NCI-H446 (cell line): ENCODE measurements around the gene SBDS.
A peak's percentile ranks its signal among the peaks of the same experiment; 100 is the strongest.
"Not testable (repeated sequence)": the region's sequence is repeated elsewhere in the genome, so short reads cannot be mapped to it uniquely, and the experiment has no call there.

Experiments
- DNase-seq, 2 experiments: peaks; one replicate each; lab custom pipeline; 2025; lab: John Stamatoyannopoulos, UW

SBDS gene

DNA sequence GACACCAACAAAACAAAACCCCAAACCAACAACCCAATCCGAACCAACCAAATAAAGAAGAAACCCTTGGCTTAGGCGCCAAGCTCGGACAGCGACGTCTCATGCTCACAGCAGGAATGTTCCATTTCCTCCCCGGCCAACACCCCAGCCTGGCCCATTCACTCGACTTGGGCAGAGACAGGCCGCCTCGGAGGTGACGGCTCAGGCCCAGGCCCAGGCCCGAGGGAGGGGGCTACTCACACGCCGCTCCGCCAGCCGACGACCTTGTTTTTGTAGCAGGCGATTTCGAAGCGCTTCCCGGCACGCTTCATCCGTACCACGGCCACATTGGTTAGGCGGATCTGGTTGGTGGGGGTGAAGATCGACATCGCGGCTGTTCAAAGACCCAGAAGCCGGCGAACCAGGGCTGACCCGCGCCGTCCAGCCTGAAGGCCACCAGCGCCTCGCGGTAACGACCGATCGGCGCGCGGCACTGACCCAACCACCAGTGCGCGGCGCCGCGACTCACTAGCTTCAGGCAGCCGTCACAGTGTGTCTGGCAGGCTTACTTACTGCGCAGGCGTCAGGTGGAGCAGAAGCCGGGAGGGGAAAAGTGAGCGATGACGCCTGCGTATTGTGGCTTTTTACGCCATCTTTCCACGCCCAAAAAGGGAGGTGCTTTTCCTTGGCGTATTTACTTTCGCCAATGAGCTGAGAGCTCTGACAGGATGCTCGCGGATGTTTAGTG lies at the start of gene SBDS:
Gene SBDS, minus strand, starts transcription at position 537 of the 727 bp plus-strand sequence. Its CDS starts 169 bp downstream, at position 368.
- peak; percentile 94 to 97 for DNase-seq

DNA sequence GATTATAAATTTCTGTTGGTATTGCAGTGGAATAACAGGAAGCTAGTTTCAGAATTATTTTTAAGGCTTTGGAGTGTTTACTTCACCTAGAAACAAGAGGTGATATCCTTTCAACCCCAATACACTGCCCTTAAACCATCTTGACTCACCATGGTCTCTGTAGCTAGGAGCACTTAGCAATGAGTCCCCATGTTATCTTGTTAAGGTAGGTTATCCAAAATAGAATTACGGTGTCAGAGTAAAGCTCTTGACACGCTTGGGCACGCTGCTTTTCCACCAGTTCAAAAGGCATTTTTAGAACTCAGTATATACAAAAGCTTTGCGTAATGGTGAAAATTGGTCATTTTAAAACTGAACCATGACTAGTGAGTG lies 48.2 kb upstream of the SBDS start:
- DNase-seq, result not testable (repeated sequence)

DNA sequence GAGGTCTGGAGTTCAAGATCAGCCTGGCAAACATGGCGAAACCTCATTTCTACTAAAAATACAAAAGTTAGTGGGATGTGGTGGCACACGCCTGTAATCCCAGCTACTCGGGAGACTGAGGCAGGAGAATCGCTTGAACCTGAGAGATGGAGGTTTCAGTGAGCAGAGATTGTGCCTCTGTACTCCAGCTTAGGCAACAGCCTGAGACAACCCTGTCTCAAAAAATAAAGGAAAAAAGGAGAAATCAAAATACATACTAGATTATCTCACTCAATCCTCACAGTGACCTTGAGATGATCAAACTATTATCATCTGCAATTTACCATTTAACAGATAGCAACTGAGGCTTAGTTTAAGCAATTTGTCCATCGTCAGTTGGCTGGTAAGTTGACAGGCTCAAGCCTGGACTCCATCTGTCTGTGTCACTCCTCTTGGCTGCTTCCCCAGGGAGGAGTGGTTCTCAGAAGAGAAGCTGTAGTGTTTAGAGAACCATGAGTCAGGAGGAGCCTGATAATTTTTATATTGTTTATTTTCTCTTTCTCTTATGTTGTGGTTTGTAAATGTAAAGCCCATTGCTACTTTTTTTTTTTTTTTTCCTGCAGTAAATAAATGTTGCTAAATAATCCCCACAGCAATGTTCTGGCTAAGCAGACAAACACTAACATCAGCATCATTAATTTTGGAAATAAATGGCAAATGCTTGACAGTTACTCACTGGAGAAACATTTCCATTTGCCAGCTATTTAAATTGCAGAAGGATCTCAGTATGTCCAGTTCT lies 47.6 kb upstream of the SBDS start:
- DNase-seq, result peak; percentile 64 to 81

DNA sequence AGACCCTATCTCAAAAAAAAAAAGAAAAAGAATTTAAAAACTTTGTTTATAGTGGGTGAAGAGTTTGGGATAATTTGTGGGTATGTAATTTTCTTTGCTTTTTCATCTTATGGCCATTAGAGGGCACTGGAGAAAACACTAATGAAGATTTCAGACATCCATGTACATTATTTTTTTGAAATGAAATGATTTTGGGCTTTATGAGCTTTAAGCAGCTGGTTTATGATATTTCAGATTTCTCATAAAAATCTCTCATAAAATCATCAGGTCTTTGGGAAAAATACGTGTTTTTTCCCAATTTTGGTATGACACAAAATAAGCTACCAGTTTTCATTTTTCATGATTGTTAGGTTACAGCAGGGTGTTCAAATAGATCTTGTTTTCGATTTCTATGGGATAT lies 45.4 kb upstream of the SBDS start:
- DNase-seq, result not testable (repeated sequence)

DNA sequence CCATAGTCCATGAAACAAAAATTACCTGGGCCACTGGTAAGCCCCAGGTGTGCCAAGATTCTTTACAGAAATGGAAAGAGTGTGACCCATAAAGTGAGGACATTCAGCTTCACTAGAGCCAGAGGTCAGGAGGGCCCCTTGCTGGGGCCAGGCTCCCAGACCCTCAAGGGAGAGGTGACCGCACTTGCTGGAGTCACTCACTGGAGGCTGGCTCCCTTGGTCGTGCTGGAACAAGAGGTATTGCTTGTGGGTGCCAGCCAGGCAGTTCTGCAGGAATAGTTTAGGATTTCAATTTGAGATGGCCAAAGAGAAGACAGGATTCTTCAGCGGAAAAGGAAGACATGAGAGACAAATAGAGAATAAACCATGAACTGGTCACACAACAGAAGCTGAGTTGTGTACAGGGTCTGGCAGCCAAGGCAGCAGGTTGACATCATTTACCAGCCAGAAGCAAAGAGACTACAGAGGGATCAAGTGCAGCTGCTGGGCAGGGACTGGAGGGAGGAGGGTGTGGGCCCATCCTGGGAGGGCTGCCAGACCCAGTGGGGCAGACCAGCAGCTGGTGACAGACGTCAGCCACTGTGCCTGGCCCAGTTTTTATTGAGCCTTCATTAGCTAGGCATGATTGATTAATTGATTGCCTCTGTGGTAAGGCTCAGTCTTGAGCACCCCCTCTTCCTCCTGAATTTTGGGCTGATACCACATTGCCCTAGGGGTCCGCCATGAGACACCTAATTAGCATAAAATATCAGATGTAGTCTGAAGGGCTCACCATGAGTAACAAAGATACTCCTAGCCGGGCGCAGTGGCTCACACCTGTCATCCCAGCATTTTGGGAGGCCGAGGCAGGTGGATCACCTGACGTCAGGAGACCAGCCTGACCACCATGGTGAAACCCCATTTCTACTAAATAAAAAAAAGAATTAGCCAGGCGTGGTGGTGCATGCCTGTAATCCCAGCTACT lies 41.3 kb upstream of the SBDS start:
- peak; percentile 48 to 78 for DNase-seq

DNA sequence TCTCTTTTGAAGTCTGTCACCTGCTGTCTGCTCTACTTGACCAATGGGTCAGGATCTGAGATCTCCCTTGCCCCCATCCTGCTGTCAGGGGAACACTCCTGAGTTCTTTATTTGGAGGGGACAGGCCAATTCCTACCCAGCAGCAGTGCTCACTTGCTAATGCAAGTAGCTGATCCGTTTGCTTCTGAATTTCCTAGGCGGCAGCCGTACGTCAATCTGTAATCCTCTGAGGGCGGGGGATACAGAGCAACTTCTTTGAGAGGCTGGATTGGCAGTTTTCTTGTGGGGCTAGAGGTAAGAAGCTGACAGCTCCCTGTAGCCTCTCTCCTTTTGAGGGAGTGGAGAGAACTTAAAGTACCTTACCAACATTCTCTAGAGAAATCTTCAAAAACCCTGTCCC lies 37.9 kb upstream of the SBDS start:
- DNase-seq, result no peak

DNA sequence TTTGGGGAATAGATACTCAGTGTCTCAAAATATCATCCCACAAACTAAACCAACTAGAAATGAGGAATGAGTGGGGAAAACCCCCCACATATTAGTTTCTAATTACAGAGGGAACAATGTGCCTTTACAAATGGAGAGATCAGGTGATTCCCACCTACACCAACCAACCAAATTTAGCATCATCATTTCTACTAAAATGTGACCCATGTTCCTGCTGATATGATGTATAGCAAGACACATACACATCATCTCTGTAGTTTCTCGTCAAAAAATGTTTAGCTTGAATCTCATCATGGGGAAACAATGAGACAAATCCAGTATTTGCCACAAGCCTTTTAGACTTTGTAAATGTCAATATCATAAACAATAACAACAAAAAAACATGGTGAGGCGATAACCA lies 36.3 kb upstream of the SBDS start:
- not testable (repeated sequence) for DNase-seq

DNA sequence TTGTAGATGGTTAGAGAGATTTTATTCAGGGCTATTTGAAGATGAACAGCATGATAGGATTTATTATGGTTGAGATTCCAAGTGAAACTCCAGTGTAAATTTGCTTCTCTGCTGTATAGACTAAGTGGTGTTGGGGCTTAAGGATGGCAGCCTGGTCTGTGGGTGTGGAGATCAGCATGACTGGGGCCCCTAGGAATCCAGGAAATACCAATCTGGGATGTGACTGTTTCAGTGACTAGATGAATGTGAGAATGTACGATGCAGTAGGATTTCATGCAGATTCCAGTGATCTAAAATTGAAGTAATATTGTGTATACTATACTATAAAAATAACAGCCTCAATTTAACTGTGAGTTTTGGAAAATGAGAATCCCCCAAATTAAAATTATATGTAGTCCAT lies 30.1 kb upstream of the SBDS start:
- not testable (repeated sequence) for DNase-seq

DNA sequence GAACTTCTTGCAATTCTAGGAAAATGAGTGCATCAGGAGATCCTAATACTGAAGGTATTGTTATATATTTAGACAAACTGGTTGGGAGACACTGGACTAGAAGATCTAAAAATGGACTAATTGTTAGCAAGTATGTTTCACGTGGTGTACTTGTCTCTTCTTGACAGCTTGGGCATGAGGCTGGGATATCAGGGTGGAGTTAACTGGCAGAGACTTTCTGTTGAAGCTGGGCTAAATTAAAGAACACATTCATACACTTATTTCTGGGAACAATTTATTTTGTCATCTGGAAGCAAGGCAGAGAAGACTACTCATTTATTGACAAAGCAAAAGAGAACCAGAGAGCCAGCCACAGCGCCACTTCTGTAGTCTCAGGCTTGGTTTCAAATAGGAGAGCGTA lies 27.1 kb upstream of the SBDS start:
- DNase-seq, result no peak

DNA sequence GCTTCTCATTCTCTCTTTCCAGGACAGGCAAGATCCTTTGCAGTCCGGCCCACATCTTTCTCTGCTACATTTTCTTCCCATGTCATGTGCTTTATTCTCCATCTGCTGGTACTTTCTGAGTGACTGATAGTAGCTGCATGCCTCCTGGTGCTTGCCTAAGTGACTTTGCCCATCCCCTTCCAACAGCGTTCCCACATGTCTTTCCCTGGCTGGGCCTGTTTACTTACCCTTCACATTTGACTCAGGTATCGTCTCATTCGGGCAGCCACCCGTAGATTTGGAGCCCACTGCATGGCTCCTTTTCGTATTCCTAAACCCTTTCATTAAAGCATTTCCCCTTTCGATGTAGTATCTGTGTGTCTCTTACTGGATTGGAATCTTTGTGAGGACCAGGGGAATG lies 25.9 kb upstream of the SBDS start:
- no peak for DNase-seq

DNA sequence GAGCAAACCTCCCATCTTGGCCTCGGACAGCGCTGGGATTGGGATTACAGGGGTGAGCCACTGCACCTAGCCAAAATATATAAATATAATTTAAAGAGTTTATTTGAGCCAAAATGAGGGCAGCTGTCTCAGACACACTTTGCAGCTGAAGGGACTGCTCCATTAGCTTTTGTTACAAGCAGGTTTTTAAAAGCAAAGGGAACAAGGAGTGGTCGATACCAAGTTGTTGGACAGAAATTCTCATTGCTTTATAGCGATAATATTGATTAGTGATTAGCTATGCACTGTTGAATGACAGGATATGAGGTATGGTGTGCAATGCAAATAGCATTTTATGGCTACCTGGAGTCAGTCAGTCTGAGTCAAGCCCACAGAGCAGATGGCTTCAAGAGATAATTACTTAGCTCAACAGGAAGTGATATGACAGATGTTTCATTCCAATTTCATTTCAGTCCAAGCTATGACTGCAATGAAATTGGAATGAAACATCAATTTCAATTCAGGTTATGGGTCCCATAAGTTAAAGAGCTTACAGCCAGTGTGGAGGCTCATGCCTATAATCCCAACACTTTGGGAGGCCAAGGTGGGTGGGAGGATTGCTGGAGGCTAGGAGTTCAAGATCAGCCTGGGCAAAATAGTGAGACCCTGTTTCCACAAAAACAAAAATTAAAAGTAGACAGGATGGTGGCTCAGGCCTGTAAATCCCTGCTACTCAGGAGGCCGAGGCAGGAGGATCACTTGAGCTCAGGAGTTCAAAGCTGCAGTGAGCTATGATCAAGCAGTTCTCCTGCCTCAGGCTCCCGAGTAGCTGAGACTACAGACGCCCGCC lies 24.4 kb upstream of the SBDS start:
- peak in 1 of 2 experiments; percentile 27 for DNase-seq

DNA sequence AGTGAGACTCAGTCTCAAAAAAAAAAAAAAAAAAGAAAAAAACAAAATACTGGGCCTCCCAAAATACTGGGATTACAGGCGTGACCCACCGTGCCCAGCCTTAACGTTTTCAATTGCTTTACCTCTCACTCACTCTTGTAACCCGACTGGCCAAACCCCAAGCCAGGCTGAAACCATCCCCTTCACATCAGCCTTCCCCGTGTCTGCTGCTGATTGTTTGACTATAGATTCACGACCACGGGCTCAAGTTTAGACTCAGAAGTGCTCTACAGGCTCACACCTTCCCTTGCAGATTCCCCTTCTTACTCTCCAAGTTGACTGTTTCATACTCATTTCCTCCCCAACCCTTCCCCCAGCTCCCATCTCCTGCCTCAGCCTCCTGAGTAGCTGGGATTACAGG lies 23.6 kb upstream of the SBDS start:
- no peak for DNase-seq

DNA sequence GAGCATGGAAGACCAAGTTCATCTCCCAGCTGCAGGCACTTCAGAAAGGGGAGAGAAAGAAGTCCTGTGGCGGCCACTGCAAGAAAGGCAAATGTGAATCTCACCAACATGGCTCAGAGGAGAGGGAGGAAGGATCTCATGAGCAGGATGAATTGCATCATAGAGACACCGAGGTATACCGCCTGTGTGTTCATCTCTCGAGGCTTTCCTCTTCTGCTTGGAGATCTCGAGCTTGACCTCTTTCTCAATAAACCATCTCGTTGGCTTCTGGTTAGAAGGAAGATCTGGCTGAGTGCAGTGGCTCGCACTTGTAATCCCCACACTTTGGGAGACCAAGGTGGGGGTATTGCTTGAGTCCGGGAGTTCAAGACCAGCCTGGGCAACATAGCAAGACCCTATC lies 22.6 kb upstream of the SBDS start:
- not testable (repeated sequence) for DNase-seq

DNA sequence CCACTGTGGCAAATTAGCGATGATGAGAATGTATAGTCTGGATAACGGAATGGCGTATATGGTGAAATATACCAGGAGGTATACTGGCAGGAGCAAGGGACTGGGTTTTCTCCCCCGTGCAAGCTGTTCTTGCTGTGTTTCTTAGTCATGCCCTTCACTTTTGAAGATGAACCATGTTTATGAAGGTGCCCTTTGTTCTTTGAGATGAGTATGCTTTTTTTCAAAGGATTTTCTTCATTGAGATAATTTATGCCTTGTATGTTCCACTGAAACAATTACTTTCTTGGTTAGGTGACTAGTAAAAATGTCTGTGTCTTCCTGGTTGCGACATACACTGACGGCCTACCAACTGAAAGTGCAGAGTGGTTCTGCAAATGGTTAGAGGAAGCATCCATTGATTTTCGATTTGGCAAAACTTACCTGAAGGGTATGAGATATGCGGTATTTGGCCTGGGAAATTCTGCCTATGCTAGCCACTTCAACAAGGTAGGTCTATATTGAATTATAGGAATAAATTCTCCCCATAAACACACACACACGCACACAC lies 18.8 kb upstream of the SBDS start:
- not testable (repeated sequence) for DNase-seq

DNA sequence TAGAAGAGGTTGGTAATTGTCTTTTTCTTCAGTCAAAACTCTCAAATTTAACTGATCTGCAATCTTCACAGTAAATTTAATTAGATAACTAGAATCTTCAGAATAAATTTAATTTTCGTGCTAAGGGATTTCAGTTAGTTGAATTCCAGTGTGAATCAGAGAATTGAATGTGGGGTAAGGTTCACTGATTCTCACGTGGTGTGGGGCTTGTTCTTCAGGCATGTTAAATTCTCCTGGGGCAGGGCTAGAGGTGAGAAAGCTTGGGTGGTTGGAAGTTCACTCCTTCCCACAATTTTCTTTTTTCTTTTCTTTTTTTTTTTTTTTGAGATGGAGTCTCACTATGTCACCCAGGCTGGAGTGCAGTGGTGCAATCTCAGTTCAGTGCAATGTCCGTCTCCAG lies 14.3 kb upstream of the SBDS start:
- DNase-seq, result not testable (repeated sequence)

DNA sequence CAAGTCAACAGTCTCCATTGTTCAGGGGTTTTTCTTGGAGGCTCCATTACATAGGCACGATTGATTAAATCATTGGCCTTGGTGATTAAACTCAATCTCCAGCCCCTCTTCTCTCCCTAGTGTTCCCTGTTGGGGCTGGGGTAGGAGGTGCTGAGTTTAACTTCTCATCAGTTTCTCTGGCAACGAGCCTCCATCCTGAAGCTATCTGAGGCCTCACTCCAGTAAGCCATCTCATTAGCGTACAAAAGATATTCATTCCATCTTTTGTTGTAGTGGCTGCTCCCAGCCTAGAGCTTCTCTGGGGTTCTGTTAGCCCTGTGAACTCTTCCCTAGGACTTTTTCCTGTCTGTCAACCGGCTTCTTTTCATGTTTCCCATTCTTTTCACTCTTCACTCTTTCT lies 12.9 kb upstream of the SBDS start:
- DNase-seq, result no peak

DNA sequence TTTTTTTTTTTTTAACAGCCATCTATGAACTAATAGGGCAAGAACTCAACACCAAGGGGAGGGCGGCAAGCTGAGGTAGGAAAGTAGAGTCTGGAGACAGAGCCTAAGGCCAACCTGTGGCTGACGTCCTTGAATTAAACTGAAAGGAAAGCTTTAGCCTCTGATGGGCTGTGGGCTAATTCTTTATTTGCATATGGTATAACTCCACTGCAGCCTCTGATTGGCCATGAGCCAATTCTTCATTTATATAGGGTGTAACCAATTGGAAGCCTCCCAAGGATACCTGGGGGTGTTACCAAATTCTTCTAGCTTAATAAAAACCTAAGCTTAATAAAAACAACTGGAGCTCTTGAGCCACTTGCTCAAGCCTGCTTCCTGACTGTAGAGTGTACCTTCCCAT lies 11.6 kb upstream of the SBDS start:
- no peak for DNase-seq

DNA sequence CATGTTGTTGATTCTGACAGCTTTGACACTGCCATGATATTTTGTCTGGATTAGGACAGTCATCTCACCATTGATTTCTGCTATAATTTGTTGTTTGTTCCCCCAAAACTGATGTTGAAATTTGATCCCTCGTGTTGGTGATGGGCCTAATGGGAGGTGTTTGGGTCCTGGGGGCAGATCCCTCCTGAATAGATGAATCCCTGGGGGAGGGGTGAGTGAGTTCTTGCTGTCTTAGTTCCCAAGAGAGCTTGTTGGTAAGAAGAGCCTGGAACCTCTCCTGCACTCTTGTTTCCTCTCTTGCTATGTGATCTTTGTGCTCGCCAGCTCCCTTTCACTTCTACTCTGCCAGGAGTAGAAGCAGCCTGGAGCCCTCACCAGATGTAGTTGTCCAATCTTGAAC lies 8.8 kb upstream of the SBDS start:
- not testable (repeated sequence) for DNase-seq

DNA sequence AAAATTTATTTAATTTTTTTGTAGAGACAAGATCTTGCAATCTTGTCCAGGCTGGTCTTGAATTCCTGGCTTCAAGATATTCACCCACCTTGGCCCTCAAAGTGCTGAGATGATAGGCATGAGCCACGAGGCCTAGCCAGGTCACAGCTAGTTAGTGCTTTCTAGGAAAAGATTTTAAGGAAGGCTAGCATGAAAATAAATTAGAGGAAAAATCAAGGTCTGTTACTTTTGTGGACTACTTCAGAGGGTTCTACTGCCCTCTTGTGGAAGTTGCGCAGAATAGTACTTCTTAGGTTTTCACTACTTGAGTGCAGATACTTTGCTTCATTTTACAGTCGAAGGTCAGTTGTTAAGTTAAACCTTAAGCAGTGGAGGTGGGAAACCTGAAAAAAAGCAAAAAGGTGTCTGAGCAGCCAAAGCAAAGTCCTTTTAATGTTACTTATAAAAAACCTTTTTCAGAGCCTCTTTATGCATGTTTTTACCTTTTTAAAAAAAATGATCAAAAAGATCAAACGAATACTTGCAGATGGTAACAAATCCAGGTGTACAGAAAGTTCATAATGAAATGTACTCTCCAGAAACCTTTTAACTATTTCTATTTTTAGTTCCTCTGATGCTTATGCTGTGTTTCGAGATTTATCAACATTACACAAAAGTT lies 5.3 kb upstream of the SBDS start:
- peak in 1 of 2 experiments; percentile 31 for DNase-seq

DNA sequence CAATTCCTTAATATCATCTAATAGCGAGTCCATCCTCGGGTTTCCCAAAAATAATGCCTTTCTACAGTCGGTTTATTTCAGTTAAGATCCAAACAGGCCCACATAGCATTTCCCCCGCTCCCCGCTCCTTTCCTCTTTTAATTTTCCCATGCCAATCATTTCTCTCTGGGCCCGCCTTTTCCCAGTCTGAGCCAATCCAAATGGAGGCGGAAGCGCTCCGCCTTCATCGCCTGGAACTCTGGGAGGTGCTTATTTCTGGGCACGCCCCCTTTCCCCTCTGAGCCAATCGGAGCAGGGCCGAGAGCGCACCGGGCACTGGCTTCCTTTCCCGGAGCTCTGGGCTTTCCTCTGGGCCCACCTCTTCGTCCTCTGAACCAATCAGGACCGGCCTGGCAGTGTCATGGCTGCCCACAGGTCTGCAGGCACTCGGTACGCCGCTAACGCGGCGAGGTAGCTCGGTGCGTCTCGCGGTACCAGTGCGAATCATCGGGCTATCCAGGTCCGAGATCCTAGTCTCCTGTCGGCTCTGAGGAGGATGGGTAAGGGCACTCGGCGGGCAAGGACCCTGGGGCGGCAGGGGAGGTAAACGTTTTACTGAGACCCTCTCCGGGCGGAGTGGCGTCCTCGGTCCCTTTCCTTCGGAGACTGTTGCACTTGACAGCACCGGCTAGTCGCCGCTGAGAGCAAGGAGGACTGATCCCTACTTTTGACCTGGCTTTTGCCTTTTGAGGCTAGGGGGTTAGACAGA lies 1.2 kb upstream of the SBDS start, which contains the start of gene TYW1:
Gene TYW1, plus strand, starts transcription at position 390 of the 748 bp plus-strand sequence. Its CDS starts 146 bp downstream, at position 536.
- DNase-seq, result peak; percentile 95 to 98
